Fibroblast of lung (primary cell): ENCODE measurements around the gene GLDC.

Experiments
- CTCF ChIP-seq, 2 donors: IDR thresholded peaks in 1 of 2; conservative IDR thresholded peaks in 1 of 2; 1 replicate in 1 of 2; 2 replicates in 1 of 2; pipeline ENCODE4 v1.5.1; 2011 to 2012; ENCODE audit warnings: low read length in 2 of 2, control low read depth in 1 of 2, inconsistent platforms in 1 of 2, low read depth in 1 of 2, mild to moderate bottlenecking in 1 of 2
- EZH2 ChIP-seq: IDR thresholded peaks from 2 replicates; pipeline ENCODE4 v1.5.1; 2012; ENCODE audit warnings: low read length, control low read depth, mild to moderate bottlenecking; ENCODE audit errors: missing control alignments

GRCh38 chr9:6502399-6502798, 143.1 kb downstream of the GLDC start:
- TF ChIP-seq CTCF (conservative IDR thresholded peaks at IDR 0.05 in 1 of 2, IDR thresholded peaks at IDR 0.05 in 1 of 2; ENCODE audit: low read depth in 1 of 2, low read length in 2 of 2): no peak
- TF ChIP-seq EZH2: no peak
